Astrocyte (in vitro differentiated cells and primary cell): ENCODE measurements around the gene NRG2. TPM values are rescaled to one million over a fixed set of nuclear protein-coding genes. Genes with fewer than 3 reads are reported as not detected.

Experiments
- DNase-seq: peaks from one replicate; pipeline ENCODE4 v3.0.0-alpha.2; 2010; ENCODE audit warnings: low read depth
- FAIRE-seq: peaks from 2 replicates; lab custom pipeline; 2011; peaks lifted over from hg19 to GRCh38; lab: Jason Lieb, UNC
- H2AFZ ChIP-seq: 2 replicates; pipeline ENCODE4 v1.6.0; 2012; ENCODE audit warnings: low read depth, low read length, inconsistent platforms
- H3K27ac ChIP-seq: 2 replicates; pipeline ENCODE4 v1.5.1; 2011; ENCODE audit warnings: low read depth, low read length, inconsistent platforms
- H3K27me3 ChIP-seq: 2 replicates; pipeline ENCODE4 v1.6.0; 2011; ENCODE audit warnings: low read length, inconsistent platforms; ENCODE audit not compliant: insufficient read depth
- H3K36me3 ChIP-seq: 2 replicates; pipeline ENCODE4 v1.5.1; 2011; ENCODE audit warnings: low read length, inconsistent platforms; ENCODE audit not compliant: insufficient read depth
- H3K4me1 ChIP-seq: 2 replicates; pipeline ENCODE4 v1.5.1; 2011; ENCODE audit warnings: low read length, inconsistent platforms; ENCODE audit not compliant: insufficient read depth
- H3K4me2 ChIP-seq: 2 replicates; pipeline ENCODE4 v1.6.0; 2012; ENCODE audit warnings: low read length, inconsistent platforms
- H3K4me3 ChIP-seq: 2 replicates; pipeline ENCODE4 v1.5.1; 2011; ENCODE audit warnings: low read depth, mild to moderate bottlenecking, low read length, inconsistent platforms; ENCODE audit not compliant: insufficient read depth
- H3K79me2 ChIP-seq: 2 replicates; pipeline ENCODE4 v1.6.0; 2012; ENCODE audit warnings: mild to moderate bottlenecking, low read length, inconsistent platforms; ENCODE audit not compliant: insufficient read depth
- H3K9ac ChIP-seq: 2 replicates; pipeline ENCODE4 v1.6.0; 2012; ENCODE audit warnings: mild to moderate bottlenecking, low read length, inconsistent platforms
- H3K9me3 ChIP-seq: 2 replicates; pipeline ENCODE4 v1.5.1; 2012; ENCODE audit warnings: low read depth, mild to moderate bottlenecking, low read length, inconsistent platforms; ENCODE audit not compliant: insufficient read depth
- H4K20me1 ChIP-seq: 2 replicates; pipeline ENCODE4 v1.6.0; 2012; ENCODE audit warnings: low read length, inconsistent platforms; ENCODE audit not compliant: insufficient read depth
- H3K27ac Mint-ChIP-seq: one replicate; pipeline ENCODE4 v1.8.0; 2021; ENCODE audit warnings: mild to moderate bottlenecking, mixed read lengths; ENCODE audit not compliant: unreplicated experiment
- H3K27me3 Mint-ChIP-seq: one replicate; pipeline ENCODE4 v1.8.0; 2021; ENCODE audit warnings: low read depth, mixed read lengths; ENCODE audit not compliant: unreplicated experiment
- H3K36me3 Mint-ChIP-seq: one replicate; pipeline ENCODE4 v1.8.0; 2021; ENCODE audit warnings: low read depth, mixed read lengths; ENCODE audit not compliant: unreplicated experiment
- H3K4me1 Mint-ChIP-seq: one replicate; pipeline ENCODE4 v1.8.0; 2021; ENCODE audit warnings: low read depth, mixed read lengths; ENCODE audit not compliant: unreplicated experiment
- H3K4me3 Mint-ChIP-seq: one replicate; pipeline ENCODE4 v1.8.0; 2021; ENCODE audit warnings: mild to moderate bottlenecking, moderate library complexity, mixed read lengths; ENCODE audit not compliant: unreplicated experiment
- H3K9me3 Mint-ChIP-seq: one replicate; pipeline ENCODE4 v1.8.0; 2021; ENCODE audit warnings: mild to moderate bottlenecking, mixed read lengths; ENCODE audit not compliant: unreplicated experiment
- CTCF ChIP-seq: IDR thresholded peaks from 2 replicates; pipeline ENCODE4 v1.5.1; 2011; ENCODE audit warnings: low read depth, mild to moderate bottlenecking, inconsistent platforms, low read length, moderate library complexity; ENCODE audit not compliant: insufficient read depth
- EZH2 ChIP-seq: IDR thresholded peaks from 2 replicates; pipeline ENCODE4 v1.6.1; 2012; ENCODE audit warnings: mild to moderate bottlenecking, low read length, inconsistent platforms; ENCODE audit not compliant: insufficient read depth
- total RNA-seq: library from RNA; stranded (reverse); gene quantifications from 2 replicates; pipeline ENCODE4 v1.2.1, GENCODE V29; 2021

The NRG2 gene
- total RNA-seq, 1 donor from 2014 or later = 0.54 TPM

- H3K4me1 Mint-ChIP-seq = no peaks in the 10 kb centered on the region
- H3K9ac ChIP-seq = no peak overlapping the region
- peaks cover 75% of the 10 kb centered on the region for H3K27me3 Mint-ChIP-seq
- no peak overlapping the region for H3K4me3 ChIP-seq
- FAIRE-seq (no peak), DNase-seq (no peak)
- no peak overlapping the region for H3K4me3 Mint-ChIP-seq
- no peak overlapping the region for H3K4me2 ChIP-seq
- no peak for TF ChIP-seq CTCF
- no peak for TF ChIP-seq EZH2
- H2AFZ ChIP-seq = no peak overlapping the region
- H3K9me3 ChIP-seq = no peaks in the 10 kb centered on the region
- peaks cover 12% of the 10 kb centered on the region for H3K27me3 ChIP-seq
- no peak overlapping the region for H3K27ac ChIP-seq
- peaks cover 4% of the 10 kb centered on the region for H3K9me3 Mint-ChIP-seq
- H3K79me2 ChIP-seq = no peaks in the 10 kb centered on the region
- H3K27ac Mint-ChIP-seq = no peak overlapping the region
- no peaks in the 10 kb centered on the region for H3K4me1 ChIP-seq
- H3K36me3 ChIP-seq = no peaks in the 10 kb centered on the region
- H4K20me1 ChIP-seq = no peaks in the 10 kb centered on the region
- H3K36me3 Mint-ChIP-seq = peaks cover 2% of the 10 kb centered on the region
Observed at GRCh38 chr5:139806726-139807646, 236.1 kb downstream of the NRG2 start.

DNA sequence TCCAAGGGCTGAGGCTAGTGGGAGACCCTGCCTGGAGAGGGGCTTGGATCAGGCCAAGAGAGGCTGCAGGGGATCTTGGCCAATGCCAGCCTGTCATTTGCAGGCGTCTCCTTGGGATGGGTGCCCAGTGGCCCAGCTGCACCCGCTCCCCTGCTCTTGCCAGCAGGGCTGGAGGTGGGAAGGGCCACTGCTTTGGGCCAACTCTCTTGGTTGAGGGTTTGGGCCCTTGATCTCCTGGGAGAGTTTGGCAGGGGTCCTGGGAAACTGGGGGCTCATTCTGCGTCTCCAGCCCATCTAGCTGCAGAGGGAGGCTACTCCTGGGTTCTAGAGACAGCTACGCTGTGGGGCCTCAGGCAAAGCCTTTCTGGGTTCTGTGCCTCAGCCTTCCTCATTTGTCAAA, 237.0 kb downstream of the NRG2 start:
- no peak overlapping the region for H3K27ac ChIP-seq
- no peak overlapping the region for H3K4me3 ChIP-seq
- no peaks in the 10 kb centered on the region for H4K20me1 ChIP-seq
- no peaks in the 10 kb centered on the region for H3K36me3 ChIP-seq
- no peak overlapping the region for H2AFZ ChIP-seq
- H3K4me1 ChIP-seq = no peaks in the 10 kb centered on the region
- no peak overlapping the region for H3K27ac Mint-ChIP-seq
- H3K4me3 Mint-ChIP-seq = no peak overlapping the region
- peaks cover 4% of the 10 kb centered on the region for H3K36me3 Mint-ChIP-seq
- H3K4me1 Mint-ChIP-seq = no peaks in the 10 kb centered on the region
- peaks cover 15% of the 10 kb centered on the region for H3K27me3 ChIP-seq
- FAIRE-seq (no peak), DNase-seq (no peak)
- H3K9ac ChIP-seq = no peak overlapping the region
- H3K4me2 ChIP-seq = no peak overlapping the region
- H3K79me2 ChIP-seq = no peaks in the 10 kb centered on the region
- TF ChIP-seq CTCF = no peak
- TF ChIP-seq EZH2 = no peak
- H3K27me3 Mint-ChIP-seq = peaks cover 75% of the 10 kb centered on the region
- peaks cover 7% of the 10 kb centered on the region for H3K9me3 Mint-ChIP-seq
- no peaks in the 10 kb centered on the region for H3K9me3 ChIP-seq

- H3K4me2 ChIP-seq = no peak overlapping the region
- H3K9ac ChIP-seq = no peak overlapping the region
- H3K4me3 Mint-ChIP-seq = no peak overlapping the region
- no peaks in the 10 kb centered on the region for H3K79me2 ChIP-seq
- DNase-seq (no peak), FAIRE-seq (no peak)
- H3K9me3 Mint-ChIP-seq = peaks cover 7% of the 10 kb centered on the region
- H3K9me3 ChIP-seq = no peaks in the 10 kb centered on the region
- no peak overlapping the region for H2AFZ ChIP-seq
- no peaks in the 10 kb centered on the region for H3K4me1 Mint-ChIP-seq
- peaks cover 4% of the 10 kb centered on the region for H3K36me3 Mint-ChIP-seq
- no peak overlapping the region for H3K4me3 ChIP-seq
- peaks cover 75% of the 10 kb centered on the region for H3K27me3 Mint-ChIP-seq
- no peak for TF ChIP-seq EZH2
- no peak for TF ChIP-seq CTCF
- no peaks in the 10 kb centered on the region for H4K20me1 ChIP-seq
- H3K27me3 ChIP-seq = peaks cover 15% of the 10 kb centered on the region
- no peak overlapping the region for H3K27ac ChIP-seq
- no peak overlapping the region for H3K27ac Mint-ChIP-seq
- no peaks in the 10 kb centered on the region for H3K36me3 ChIP-seq
- no peaks in the 10 kb centered on the region for H3K4me1 ChIP-seq
Observed at GRCh38 chr5:139805545-139805944, 237.6 kb downstream of the NRG2 start.
